GM10266 (cell line): Measurements from ENCODE around the gene SUSD3.
"Not testable (repeated sequence)": the region's sequence is repeated elsewhere in the genome, so short reads cannot be mapped to it uniquely, and the experiment has no call there.

Source experiments
- DNase-seq: peaks from one replicate; pipeline ENCODE4 v3.0.0; 2012; ENCODE audit errors: extremely low spot score
- CTCF ChIP-seq: IDR thresholded peaks from 2 replicates; pipeline ENCODE4 v1.5.1; 2012; ENCODE audit warnings: mild to moderate bottlenecking, low read depth; ENCODE audit not compliant: control insufficient read depth, insufficient read depth; ENCODE audit errors: missing control alignments

SUSD3 gene

GRCh38 chr9:93013856-93014582 lies 44.5 kb upstream of the SUSD3 start:
- TF ChIP-seq CTCF: no peak
- DNase-seq: no peak

GRCh38 chr9:93015190-93015589 lies 43.3 kb upstream of the SUSD3 start:
- DNase-seq: not testable (repeated sequence)

- DNase-seq: no peak
Observed at GRCh38 chr9:93017621-93018020, 40.9 kb upstream of the SUSD3 start.

GRCh38 chr9:93020151-93020550 lies 38.4 kb upstream of the SUSD3 start:
- no peak for TF ChIP-seq CTCF
- no peak for DNase-seq

More at GRCh38 chr9:93017621-93018020, 40.9 kb upstream of the SUSD3 start:
- TF ChIP-seq CTCF: no peak

GRCh38 chr9:93020771-93021670 lies 37.5 kb upstream of the SUSD3 start:
- DNase-seq: no peak

GRCh38 chr9:93022066-93022465 lies 36.4 kb upstream of the SUSD3 start:
- DNase-seq: no peak
- TF ChIP-seq CTCF: no peak

More at GRCh38 chr9:93020771-93021670, 37.5 kb upstream of the SUSD3 start:
- no peak for TF ChIP-seq CTCF

- DNase-seq: no peak
- TF ChIP-seq CTCF: no peak
Observed at GRCh38 chr9:93022721-93023520, 35.6 kb upstream of the SUSD3 start.
